GM15510 (cell line): ENCODE measurements around the gene ATP11A.

Source experiments
- POLR2A ChIP-seq: IDR thresholded peaks from 3 replicates; pipeline ENCODE4 v1.6.1; 2011; ENCODE audit warnings: borderline replicate concordance; ENCODE audit not compliant: insufficient read length; ENCODE audit errors: extremely low read depth

ATP11A gene

GRCh38 chr13:112912726-112913440 lies 223.0 kb downstream of the ATP11A start:
- no peak for TF ChIP-seq POLR2A

DNA sequence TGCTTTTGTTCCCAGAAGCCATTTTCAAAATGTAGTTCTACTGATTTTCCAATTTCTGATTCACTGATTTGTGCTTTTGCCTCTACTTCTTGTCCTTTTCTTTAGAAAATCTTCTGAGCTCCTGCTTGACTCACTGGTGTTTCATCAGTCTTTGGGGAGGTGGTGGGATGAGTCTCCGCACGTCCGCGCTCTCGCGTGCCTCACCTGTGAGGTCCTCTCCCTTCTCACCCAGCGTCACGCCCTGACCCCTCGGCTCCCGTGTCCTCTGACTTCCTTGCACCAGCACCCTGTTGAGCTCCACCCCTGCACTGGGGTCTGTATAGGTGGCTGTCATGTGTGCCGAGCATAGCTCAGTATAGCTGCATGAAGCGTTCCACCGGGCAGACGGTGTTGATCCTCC lies 226.5 kb downstream of the ATP11A start:
- TF ChIP-seq POLR2A: no peak

GRCh38 chr13:112917056-112917664 lies 227.3 kb downstream of the ATP11A start:
- TF ChIP-seq POLR2A: no peak

- no peak for TF ChIP-seq POLR2A
These were observed 227.9 kb downstream of the ATP11A start for GRCh38 chr13:112917737-112918136.

DNA sequence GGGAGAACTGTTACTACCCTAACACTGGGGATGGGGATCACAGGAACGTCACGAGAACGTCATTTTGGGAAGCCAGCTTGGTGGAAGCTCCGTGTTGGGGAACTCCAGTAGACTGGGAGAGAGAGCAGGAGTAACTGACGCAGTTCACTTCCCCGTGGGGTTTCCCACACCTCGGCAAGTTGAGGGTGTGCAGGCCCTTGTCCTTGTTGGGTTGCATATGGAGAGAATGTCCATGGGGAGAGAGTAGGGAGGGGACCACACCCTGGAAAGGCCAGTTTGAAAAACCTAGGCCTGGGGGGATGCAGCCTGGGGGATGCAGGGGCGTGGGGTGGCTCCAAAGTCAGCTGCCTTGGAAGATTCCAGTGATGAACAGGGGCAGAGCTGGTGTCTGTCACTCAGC lies 228.4 kb downstream of the ATP11A start:
- TF ChIP-seq POLR2A: no peak

GRCh38 chr13:112918746-112919145 lies 228.9 kb downstream of the ATP11A start:
- TF ChIP-seq POLR2A: no peak

DNA sequence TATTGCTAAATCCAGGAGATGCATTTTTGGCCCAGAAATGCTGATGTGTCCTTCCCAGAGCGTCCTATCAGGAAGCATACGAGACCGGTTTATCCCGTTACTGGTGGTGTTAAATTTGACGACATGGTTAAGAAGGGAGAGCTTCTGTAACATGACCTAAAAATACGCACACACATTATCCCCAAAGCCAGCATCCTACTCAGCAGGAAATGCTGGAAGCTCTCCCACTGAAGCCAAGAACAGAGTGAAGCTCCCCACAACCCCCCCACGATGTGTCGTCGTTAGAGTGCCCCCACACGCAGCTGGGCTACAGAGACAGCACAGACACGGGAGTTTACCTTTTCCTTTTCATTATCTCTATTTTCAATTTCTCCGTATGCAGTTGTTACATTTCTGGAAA lies 234.1 kb downstream of the ATP11A start:
- TF ChIP-seq POLR2A: no peak

- TF ChIP-seq POLR2A: no peak
These were observed 234.5 kb downstream of the ATP11A start for GRCh38 chr13:112924365-112924764.

DNA sequence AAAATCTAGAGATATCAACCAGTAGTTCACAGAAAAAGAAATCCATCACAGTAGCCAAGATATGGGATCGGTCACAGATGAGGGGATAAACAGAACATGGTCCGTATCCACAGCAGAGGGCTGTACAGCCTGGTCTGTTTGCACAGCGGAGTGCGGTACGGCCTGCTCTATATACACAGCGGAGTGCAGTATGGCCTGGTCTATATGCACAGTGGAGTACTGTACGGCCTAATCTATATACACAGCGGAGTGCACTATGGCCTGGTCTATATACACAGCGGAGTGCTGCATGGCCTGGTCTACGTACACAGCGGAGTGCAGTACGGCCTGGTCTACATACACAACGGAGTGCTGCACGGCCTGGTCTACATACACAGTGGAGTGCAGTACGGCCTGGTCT lies 236.2 kb downstream of the ATP11A start:
- TF ChIP-seq POLR2A: no peak

GRCh38 chr13:112926993-112927392 lies 237.2 kb downstream of the ATP11A start:
- TF ChIP-seq POLR2A: no peak

- TF ChIP-seq POLR2A: no peak
These were observed 238.5 kb downstream of the ATP11A start for GRCh38 chr13:112928020-112928971.

DNA sequence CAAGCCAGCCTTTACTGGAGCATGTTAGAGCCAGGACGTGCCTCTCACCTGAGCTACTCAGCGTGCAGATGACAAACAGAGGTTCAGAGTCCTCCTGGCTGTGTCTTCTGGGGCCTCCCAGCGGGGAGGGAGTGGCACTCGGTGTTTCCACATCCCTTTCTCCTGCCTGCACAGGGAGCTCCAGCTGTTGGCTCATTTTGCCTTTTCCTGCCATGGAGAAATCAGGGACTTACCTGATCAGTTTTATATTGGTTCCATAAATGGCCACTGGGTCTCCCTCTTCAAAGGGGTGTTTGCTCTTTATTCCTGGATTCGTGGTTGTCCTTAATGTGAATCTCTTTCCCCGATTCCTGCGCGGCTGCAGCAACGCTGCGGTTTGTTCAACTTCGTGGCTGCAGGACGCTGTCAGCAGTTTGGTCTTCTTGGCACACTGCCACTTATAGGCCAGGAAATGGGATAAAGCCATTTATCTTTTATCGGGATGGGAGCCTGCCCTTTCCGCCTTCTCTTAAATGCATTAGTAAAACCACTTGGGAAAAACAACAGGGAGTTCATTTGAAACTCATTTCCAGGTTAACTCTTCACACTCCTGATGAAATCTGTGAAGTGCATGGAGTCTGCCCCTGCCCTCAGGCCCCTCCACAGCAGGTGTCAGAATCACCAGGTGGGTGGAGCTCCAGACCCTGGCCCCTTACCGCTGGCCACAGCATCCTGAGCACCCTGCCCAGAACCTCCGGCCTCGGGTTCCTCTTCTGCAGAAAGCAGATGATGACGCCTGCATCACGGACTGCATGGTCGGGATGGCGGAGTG lies 239.3 kb downstream of the ATP11A start:
- no peak for TF ChIP-seq POLR2A

DNA sequence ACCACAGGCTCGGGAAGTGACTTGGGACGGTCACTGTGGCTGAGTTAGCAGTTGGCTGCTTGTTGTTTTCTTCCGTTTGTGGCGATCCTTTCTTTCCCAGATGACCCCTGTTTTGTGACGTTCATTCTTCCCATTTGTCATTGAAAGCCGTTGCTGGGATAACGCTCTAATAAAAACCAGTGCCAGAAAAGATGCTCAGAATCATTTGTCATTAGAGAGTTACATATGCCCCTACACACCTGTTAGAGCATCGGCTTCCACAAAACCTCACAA lies 239.9 kb downstream of the ATP11A start:
- no peak for TF ChIP-seq POLR2A

DNA sequence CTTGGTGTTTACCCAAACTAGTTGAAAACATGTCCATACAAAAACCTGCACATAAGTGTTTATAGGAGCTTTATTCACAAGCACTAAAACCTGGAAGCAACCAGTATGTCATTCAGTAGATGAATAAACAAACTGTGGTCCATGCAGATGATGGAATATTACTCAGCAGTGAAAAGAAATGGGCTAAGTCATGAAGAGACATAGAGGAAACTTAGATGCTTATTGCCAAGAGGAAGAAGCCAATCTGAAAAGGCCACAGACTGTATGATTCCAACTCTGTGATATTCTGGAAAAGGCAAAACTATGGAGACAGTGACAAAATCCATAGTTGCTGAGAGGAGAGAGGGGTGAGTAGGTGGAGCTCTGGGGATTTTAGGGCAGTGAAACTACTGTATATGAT lies 240.4 kb downstream of the ATP11A start:
- no peak for TF ChIP-seq POLR2A
